HepG2 (cell line): ENCODE measurements around the gene ZFR2. TPM values are rescaled to one million over a fixed set of nuclear protein-coding genes. Genes with fewer than 3 reads are reported as not detected.
"Not testable (repeated sequence)": the region's sequence is repeated elsewhere in the genome, so short reads cannot be mapped to it uniquely, and the experiment has no call there.

Source experiments
- ATAC-seq: fragments of 200-7000 bp; cut with Tn5 transposase; 3 replicates; pipeline ENCODE4 v1.9.1; 2020; ENCODE audit warnings: mild to moderate bottlenecking, moderate library complexity
- BruUV-seq: library from RNA; stranded (reverse); fragments of 400-500 nt; replicated peaks from 2 replicates; lab custom pipeline; 2021; lab: Mats Ljungman, UMichigan
- CTCF ChIA-PET: fragments of 300-600 bp; formaldehyde crosslinking; extraction: SDS; loops from one replicate; lab custom pipeline; 2021; ENCODE audit warnings: low total read pairs, inconsistent platforms, low intra/inter-chr PET ratio; lab: Yijun Ruan, JAX
- POLR2A ChIA-PET: fragments of 350-600 bp; sonication (Branson Sonifier 250); formaldehyde crosslinking; loops from one replicate; lab custom pipeline; 2020; ENCODE audit warnings: antibody characterized with exemption, inconsistent platforms; lab: Yijun Ruan, JAX
- DNase-seq: peaks from one replicate; pipeline ENCODE4 v3.0.0-alpha.2; 2015; ENCODE audit warnings: low spot score
- FAIRE-seq: peaks from 3 replicates; lab custom pipeline; 2011; peaks lifted over from hg19 to GRCh38; lab: Jason Lieb, UNC
- H2AFZ ChIP-seq: one replicate; pipeline ENCODE4 v1.6.1; 2011; ENCODE audit warnings: low read length, inconsistent platforms
- H3K27ac ChIP-seq: fragments of 300-600 bp; 3 replicates; pipeline ENCODE4 v1.8.0; 2011; ENCODE audit warnings: mixed run types, mild to moderate bottlenecking, mixed read lengths, low read length, inconsistent platforms; ENCODE audit not compliant: insufficient read depth; ENCODE audit errors: extremely low read length
- H3K27me3 ChIP-seq, 2 experiments: fragments of 200-600 bp in 1 of 2; 2 replicates in 1 of 2; 3 replicates in 1 of 2; pipeline versions ENCODE4 v1.6.0 to v1.8.0; 2011; ENCODE audit warnings: low read length in 2 of 2, mild to moderate bottlenecking in 2 of 2, moderate library complexity in 2 of 2, inconsistent platforms in 1 of 2; ENCODE audit not compliant: insufficient read depth in 2 of 2, control insufficient read depth in 1 of 2
- H3K36me3 ChIP-seq, 2 experiments: fragments of 200-600 bp in 1 of 2; replicated peaks in 1 of 2; 2 replicates in 1 of 2; 3 replicates in 1 of 2; pipeline versions ENCODE4 v1.5.1 to v1.8.0; 2011; ENCODE audit warnings: low read length in 2 of 2, inconsistent platforms in 1 of 2; ENCODE audit not compliant: insufficient read depth in 2 of 2, control insufficient read depth in 1 of 2
- H3K4me1 ChIP-seq: 2 replicates; pipeline ENCODE4 v1.5.1; 2012; ENCODE audit warnings: low read length, inconsistent platforms; ENCODE audit not compliant: insufficient read depth
- H3K4me2 ChIP-seq: 2 replicates; pipeline ENCODE4 v1.6.0; 2011; ENCODE audit warnings: low read depth, low read length, inconsistent platforms
- H3K4me3 ChIP-seq, 3 experiments: fragments of 200-600 bp in 1 of 3; sonication (generic), shearing (Covaris generic) in 1 of 3; replicated peaks in 1 of 3; 2 replicates each; pipeline ENCODE4 v1.5.1; 2011 to 2016; ENCODE audit warnings: low read length in 3 of 3, inconsistent platforms in 2 of 3, low read depth in 2 of 3, mild to moderate bottlenecking in 2 of 3, control low read depth in 1 of 3, mixed read lengths in 1 of 3; ENCODE audit not compliant: insufficient read depth in 1 of 3
- H3K79me2 ChIP-seq: one replicate; pipeline ENCODE4 v1.6.1; 2011; ENCODE audit warnings: low read length, inconsistent platforms; ENCODE audit not compliant: insufficient read depth
- H3K9ac ChIP-seq: 2 replicates; pipeline ENCODE4 v1.6.0; 2011; ENCODE audit warnings: mild to moderate bottlenecking, low read depth, low read length, inconsistent platforms; ENCODE audit not compliant: insufficient read depth
- H3K9me3 ChIP-seq: 2 replicates; pipeline ENCODE4 v1.5.1; 2012; ENCODE audit warnings: mild to moderate bottlenecking, low read length
- H4K20me1 ChIP-seq: 2 replicates; pipeline ENCODE4 v1.6.0; 2011; ENCODE audit warnings: inconsistent platforms, mild to moderate bottlenecking, low read length, moderate library complexity; ENCODE audit not compliant: insufficient read depth
- STAT6 ChIP-seq: sonication (generic); formaldehyde crosslinking; IDR thresholded peaks from 2 replicates; pipeline ENCODE4 v1.4.0; 2020; ENCODE audit warnings: missing genetic modification reagents, mild to moderate bottlenecking, borderline replicate concordance
- ZNF577 ChIP-seq: sonication (generic); formaldehyde crosslinking; IDR thresholded peaks from 2 replicates; pipeline ENCODE4 v1.4.0; 2020; ENCODE audit warnings: mild to moderate bottlenecking, low read depth, missing genetic modification reagents, borderline replicate concordance
- ZNF629 ChIP-seq: sonication (generic); formaldehyde crosslinking; conservative IDR thresholded peaks from 2 replicates; pipeline ENCODE4 v1.5.0; 2020; ENCODE audit warnings: missing genetic modification reagents
- ZNF7 ChIP-seq: IDR thresholded peaks from 2 replicates; pipeline ENCODE4 v1.6.1; 2016; ENCODE audit warnings: missing biosample characterization, missing genetic modification reagents
- WGBS: methylation state at CpG from one replicate; pipeline ENCODE4 v1.1.6; 2017; ENCODE audit warnings: low lambda C conversion rate; 5-methylcytosine and 5-hydroxymethylcytosine counted together
- in situ Hi-C: cut with HindIII; loops from 2 replicates; pipeline ENCODE4 v1.10.0; 2017; ENCODE audit warnings: low pct_unique_long_range_greater_than_20kb; ENCODE audit not compliant: extremely low pct_ligation_motif_present
- intact Hi-C: fragments of 100-400 bp; cut with micrococcal nuclease; formaldehyde crosslinking; loops from one replicate; pipeline ENCODE4 v1.10.0; 2022; ENCODE audit not compliant: unreplicated experiment
- polyA plus RNA-seq, 8 experiments: library from polyadenylated mRNA; depleted of rRNA in 3 of 8; stranded (reverse) in 7 of 8; unstranded in 1 of 8; fragments of >200 nt; fragmentation: Illumina TruSeq in 4 of 8; extraction: Trizol in 4 of 8; gene quantifications; 2 replicates each; pipeline versions ENCODE4 v1.2.1 to v1.2.3, GENCODE V29; 2011 to 2016; ENCODE audit warnings: low read depth in 4 of 8, missing spikeins in 1 of 8, mixed read lengths in 1 of 8; ENCODE audit not compliant: insufficient read depth in 1 of 8
- total RNA-seq, 5 experiments: library from RNA; depleted of rRNA; stranded (reverse); fragments of >200 nt; fragmentation: Illumina TruSeq; extraction: Trizol; gene quantifications; 2 replicates each; pipeline ENCODE4 v1.2.3, GENCODE V29; 2016; ENCODE audit warnings: low read depth in 1 of 5

The ZFR2 gene
- total and polyA plus RNA-seq, 2 of the 13 experiments (the other 11 are each of a cell fraction or from before 2014, with no cell fraction given) = 0.37 to 0.69 TPM

DNA sequence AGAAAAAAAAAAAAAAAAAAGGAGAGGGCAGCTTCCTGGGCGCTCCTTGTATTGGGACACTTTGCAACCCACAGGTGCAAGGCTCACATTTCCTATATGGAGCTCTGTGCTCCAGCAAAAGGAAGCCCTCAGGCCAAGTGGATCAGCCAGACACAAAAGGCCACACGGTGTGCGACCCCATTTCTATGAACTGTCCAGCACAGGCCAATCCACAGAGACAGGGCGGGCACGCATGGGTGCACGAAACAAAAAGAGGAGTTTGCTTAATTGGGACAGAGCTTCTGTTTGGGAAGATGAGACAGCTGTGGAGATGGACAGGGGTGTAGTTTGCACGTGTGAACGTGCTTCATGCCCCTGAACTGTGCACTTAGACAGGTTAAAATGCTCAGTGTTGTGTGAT lies 51.1 kb downstream of the ZFR2 start:
- Histone ChIP-seq H4K20me1 (no peaks in the 10 kb centered on the region), H3K27me3 (peaks cover 6 to 60% of the 10 kb centered on the region in 2 experiments), H3K79me2 (no peaks in the 10 kb centered on the region), H2AFZ (no peak overlapping the region), H3K4me1 (no peaks in the 10 kb centered on the region), H3K36me3 (no peaks in the 10 kb centered on the region), H3K4me2 (no peak overlapping the region), H3K9me3 (no peaks in the 10 kb centered on the region), H3K4me3 (no peak overlapping the region), H3K27ac (no peak overlapping the region), H3K9ac (no peak overlapping the region)
- whole genome bisulfite sequencing = 32% methylated on average over 8 of the region's 8 CpGs
- ChIA-PET POLR2A (no interaction called here), CTCF (no interaction called here)
- FAIRE-seq = no peak
- DNase-seq = no peak
- intact Hi-C loops = no loop called here
- in situ Hi-C loops = no loop called here
- no TSS peak for BruUV-seq
- TF ChIP-seq ZNF7 (CRISPR knock-in tag) (peak; percentile 53; the same call in 1 of the 2 replicates), ZNF577 (CRISPR knock-in tag) (no peak)
- no peak for ATAC-seq

DNA sequence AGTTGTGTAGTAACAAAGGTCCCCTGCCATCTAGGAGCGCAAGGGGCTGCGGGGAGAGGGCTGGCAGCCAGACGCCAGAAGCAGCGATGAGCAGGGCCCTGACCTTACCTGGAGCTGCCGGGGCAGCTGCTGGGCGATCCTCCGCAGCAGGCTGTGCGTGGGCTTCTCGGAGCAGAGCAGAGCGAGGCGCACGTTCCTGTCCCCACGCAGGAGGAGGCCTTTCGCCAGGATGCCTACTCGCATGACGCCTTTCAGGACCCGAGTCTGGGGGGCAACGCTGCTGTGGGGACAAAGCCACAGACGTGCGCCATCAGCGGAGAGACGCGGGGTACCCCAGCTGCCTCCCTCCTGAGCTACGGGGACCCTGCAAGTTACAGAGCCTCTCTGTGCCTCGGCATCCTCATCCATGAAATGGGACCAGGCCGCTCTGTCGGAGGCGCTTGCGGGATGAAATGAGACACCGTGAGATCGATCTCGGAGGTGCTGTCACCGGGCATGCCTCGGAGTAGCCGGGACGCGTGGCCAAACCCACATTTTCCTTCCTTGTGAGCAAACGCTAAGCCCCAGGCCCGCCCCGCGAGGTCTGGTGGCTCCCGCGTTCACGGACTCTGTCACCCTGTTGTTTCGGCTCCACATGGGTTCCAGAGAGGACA lies 52.1 kb downstream of the ZFR2 start:
- POLR2A ChIA-PET = no interaction called here
- in situ Hi-C loops = no loop called here

DNA sequence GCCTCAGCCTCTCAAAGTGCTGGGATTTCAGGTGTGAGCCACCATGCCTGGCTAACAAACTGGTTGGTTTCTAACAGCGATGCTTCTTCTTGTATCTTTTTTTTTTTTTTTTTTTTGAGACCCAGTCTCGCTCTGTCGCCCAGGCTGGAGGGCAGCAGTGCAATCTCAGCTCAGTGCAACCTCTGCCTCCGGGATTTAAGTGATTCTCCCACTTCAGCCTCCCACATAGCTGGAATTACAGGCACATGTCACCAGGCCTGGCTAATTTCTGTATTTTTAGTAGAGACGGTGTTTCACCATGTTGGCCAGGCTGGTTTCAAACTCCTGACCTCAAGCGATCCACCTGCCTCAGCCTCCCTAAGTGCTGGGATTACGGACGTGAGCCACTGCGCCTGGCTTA lies 52.7 kb downstream of the ZFR2 start:
- H3K9ac ChIP-seq, in situ Hi-C loops, H3K4me1 ChIP-seq, H3K9me3 ChIP-seq, H4K20me1 ChIP-seq, FAIRE-seq, BruUV-seq, ATAC-seq, CTCF ChIA-PET, POLR2A ChIA-PET, H3K36me3 ChIP-seq, H3K27ac ChIP-seq, H3K4me2 ChIP-seq, H3K79me2 ChIP-seq, intact Hi-C loops, DNase-seq, H3K4me3 ChIP-seq, H2AFZ ChIP-seq: not testable (repeated sequence)
- WGBS = 66% methylated on average over 9 of the region's 9 CpGs
- H3K27me3 ChIP-seq = peaks cover 5 to 53% of the 10 kb centered on the region in 2 experiments

More for the DNA sequence above, 52.1 kb downstream of the ZFR2 start:
- no peak overlapping the region for H3K27ac ChIP-seq
- H3K4me3 ChIP-seq = no peak overlapping the region
- DNase-seq = no peak
- H3K79me2 ChIP-seq = no peaks in the 10 kb centered on the region
- no peaks in the 10 kb centered on the region for H4K20me1 ChIP-seq
- no peaks in the 10 kb centered on the region for H3K36me3 ChIP-seq
- no peak overlapping the region for H3K4me2 ChIP-seq
- no peak for FAIRE-seq
- TF ChIP-seq ZNF629 (CRISPR knock-in tag) = peak; percentile 76
- no peak for TF ChIP-seq STAT6 (CRISPR knock-in tag)
- no peaks in the 10 kb centered on the region for H3K4me1 ChIP-seq
- no peak overlapping the region for H2AFZ ChIP-seq
- BruUV-seq = no TSS peak
- CTCF ChIA-PET = no interaction called here
- intact Hi-C loops = no loop called here
- WGBS = 54% methylated on average over 21 of the region's 45 CpGs
- no peaks in the 10 kb centered on the region for H3K9me3 ChIP-seq
- no peak overlapping the region for H3K9ac ChIP-seq
- H3K27me3 ChIP-seq = peaks cover 5 to 56% of the 10 kb centered on the region in 2 experiments
- no peak for ATAC-seq
